GM21528 (cell line): ENCODE results near the gene ZFP42.
"Not testable (repeated sequence)": the region's sequence is repeated elsewhere in the genome, so short reads cannot be mapped to it uniquely, and the experiment has no call there.

Experiments used
- ATAC-seq: cut with Tn5 transposase; IDR thresholded peaks from one replicate; pipeline ENCODE4 v1.9.1; 2021; ENCODE audit warnings: mild to moderate bottlenecking, moderate library complexity; ENCODE audit not compliant: unreplicated experiment, low FRiP score

The ZFP42 gene

DNA sequence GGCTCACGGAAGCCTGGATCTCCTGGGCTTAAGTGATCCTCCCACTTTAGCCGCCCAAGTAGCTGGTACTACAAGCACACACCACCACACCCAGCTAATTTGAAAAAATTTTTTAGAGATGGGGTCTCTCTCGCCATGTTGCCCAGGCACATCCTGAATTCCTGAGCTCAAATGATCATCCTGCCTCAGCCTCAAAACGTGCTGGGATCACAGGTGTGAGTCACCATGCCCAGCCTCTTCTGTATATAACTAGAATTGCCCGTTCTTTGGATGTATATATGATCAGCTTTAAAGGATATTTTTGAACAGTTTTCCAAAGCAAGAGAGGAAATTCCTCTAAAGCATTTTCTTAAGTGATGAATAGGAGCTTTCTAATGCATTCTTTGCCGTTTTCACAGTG, 22.7 kb downstream of the ZFP42 start:
- no peak for ATAC-seq

DNA sequence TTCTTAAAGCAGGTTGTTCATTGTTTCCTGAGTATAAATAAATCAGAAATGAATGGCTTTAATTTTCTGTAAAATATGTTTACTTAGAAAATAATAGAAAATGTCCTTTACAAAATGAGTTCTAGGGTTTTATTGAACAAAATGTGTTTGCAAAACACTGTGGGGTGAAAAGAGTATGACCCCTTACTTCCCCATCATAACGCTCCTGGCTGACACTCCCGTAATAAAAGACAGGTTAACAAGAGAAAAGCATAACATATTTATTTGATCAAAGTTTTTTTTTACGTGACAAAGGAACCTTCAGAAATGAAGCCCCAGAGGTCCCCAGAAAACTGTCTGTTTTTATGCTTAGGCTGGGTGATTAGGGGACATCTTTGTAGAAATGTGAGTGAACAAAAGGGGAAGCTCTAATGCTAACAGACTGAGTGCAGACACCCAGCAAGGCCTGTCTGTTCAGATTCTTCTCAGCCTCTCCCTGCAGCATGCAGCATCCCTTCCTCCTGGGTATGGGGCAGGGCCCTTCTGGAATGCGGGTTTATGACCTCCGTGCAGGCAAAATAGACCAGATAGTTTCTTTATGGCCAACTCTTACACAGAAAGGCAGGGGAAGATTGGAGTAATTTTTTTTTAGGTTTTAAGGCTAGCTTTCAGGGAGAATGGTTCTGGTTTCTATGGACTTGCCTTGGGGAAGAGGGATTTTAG, 26.1 kb downstream of the ZFP42 start:
- ATAC-seq, result no peak

DNA sequence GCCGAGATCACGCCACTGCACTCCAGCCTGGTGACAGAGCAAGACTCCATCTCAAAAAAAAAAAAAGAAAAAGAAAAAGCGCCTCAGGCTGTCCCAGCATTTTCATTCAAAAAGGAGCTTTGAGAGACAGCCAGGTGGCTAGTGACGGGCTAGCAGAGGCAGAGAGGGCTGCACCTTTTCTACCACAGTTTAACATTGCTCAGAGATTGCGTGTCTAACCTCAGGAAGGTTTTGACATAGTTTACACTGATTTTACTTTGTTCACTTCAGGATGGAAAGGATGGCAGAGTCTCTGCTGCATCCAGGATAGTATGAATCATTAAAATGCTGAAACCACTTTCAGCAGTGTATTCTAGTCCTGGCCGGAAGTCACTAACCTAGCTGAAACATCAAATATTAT, 28.1 kb downstream of the ZFP42 start:
- ATAC-seq, result no peak

DNA sequence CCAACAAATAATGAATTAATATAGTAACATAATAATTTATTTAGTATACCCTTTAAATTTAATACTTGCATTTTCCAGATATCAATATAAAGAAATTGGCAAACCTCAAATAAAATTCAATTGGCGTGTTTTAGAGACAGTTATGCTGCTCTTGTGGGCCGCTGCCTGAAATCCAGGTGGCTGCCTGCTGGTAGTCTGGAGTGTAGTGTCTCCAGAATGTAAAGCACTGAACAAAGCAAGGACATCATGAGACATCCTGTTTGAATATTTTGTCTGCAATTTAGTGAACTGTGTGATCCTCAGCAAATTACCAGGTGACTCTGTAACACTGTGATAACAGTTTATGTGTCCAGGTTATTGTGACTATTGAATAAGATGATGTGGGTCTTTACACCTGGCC, 29.9 kb downstream of the ZFP42 start:
- no peak for ATAC-seq

DNA sequence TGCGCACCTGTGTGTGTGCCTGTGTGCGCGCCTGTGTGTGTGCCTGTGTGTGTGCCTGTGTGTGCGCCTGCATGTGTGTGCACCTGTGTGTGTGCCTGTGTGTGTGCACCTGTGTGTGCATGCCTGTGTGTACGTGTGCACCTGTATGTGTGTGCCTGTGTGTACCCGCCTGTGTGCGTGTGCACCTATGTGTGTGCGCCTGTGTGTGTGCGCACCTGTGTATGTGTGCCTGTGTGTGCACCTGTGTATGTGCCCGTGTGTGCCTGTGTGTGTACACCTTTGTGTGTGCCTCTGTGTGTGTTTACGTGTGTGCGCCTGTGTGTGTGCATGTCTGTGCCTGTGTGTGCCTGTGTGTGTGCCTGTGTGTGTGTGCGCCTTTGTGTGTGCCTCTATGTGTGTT, 33.5 kb downstream of the ZFP42 start:
- ATAC-seq, result no peak

DNA sequence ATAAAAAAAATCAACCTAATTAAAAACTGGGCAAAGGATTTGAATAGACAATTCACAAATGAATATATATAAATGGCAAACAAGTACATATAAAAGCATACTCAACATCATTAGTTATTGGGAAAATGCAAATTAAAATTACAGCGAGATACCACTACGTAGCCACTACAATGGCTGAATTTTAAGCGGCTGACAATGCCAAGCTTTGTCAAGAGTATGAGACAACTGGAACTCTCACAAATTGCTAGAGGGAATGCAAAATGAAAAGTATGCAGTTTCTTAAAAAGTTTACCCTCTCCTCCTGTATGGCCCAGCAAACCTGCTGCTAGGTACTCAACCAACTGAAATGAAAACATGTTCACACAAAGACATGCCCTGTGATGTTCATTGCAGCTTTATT, 34.8 kb downstream of the ZFP42 start:
- no peak for ATAC-seq

DNA sequence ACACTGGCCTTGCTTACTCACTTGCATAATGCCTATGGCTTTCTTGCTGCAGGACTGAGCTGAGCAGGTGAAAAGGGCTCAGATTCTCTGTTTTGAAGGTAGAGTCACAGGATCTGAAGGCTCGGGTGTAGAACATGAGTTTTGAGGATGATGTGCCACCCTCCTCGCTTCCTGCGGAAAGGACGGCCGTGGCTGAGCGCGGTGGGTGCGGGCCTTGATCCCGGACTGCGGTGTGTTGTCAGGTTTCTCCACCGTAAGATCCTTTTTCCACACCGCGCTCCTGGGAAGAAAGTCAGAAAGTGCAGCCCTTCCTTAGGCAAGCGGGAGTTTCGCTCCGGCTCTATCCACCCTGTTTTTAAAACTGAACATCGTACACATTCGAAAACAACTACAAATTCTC, 36.2 kb downstream of the ZFP42 start:
- ATAC-seq, result no peak

DNA sequence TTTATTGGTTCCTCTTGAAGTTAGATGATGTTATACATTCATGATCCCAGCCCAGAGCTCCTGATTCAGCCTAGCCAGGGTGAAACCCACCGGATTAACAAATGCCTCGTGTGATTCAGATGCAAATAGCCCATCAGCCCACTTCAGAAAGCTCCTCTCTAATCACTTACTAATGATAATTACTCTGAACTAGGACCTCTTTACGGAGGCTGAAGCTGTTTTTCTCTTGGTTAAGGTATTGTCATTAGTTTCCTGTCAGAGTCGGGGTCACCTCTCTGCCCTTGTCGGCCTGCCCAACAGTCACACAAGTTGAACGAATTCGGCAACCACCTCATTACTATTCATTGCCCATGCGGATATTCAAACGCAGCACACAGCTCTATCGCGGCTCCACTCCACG, 36.6 kb downstream of the ZFP42 start:
- no peak for ATAC-seq

DNA sequence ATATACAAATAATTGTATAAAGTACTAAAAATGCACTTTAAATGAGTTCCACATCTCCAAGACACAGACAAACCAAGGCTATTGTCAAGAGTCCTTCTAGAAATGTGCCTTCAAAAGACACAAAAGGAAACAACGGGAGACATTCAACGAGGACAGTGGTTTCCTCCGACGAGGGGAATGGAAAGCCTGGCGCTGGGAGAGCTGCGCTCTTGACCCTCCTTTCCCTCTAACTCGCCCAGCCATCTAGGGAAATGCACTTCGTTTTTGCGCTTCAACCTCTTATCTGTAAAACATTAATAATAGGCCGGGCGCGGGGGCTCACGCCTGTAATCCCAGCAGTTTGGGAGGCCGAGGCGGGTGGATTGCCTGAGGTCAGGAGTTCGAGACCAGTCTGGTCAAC, 37.0 kb downstream of the ZFP42 start:
- no peak for ATAC-seq

DNA sequence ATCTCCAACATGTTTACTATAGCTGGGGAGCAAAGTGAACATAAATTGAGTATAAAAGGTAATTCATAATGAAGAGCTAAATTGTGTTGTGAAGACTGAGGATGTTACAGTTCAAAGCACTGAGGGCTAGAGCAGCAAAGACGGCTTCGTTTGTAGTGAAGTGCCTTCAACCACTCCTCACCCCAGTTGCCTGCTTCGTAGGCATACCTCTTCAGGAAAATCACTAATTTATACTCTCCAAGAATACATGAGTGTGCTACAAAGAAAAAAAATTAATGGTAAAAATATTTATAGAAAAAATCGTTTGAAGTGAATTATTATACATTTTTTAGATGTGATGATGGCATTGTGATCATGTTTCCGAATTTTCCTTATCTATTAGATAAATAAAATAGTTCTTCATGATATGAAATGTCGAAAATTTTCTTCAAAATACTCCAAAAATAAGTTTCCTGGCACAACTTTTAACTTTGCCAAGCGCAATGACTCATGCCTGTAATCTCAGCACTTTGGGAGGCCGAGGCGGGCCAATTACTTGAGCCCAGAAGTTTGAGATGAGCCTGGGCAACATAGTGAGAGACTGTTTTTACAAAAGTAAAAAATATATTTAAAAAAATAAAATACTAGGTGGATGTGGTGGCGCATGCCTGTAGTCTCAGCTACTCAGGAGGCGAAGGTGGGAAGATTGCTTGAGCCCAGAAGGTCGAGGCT, 41.6 kb downstream of the ZFP42 start:
- ATAC-seq, result no peak

DNA sequence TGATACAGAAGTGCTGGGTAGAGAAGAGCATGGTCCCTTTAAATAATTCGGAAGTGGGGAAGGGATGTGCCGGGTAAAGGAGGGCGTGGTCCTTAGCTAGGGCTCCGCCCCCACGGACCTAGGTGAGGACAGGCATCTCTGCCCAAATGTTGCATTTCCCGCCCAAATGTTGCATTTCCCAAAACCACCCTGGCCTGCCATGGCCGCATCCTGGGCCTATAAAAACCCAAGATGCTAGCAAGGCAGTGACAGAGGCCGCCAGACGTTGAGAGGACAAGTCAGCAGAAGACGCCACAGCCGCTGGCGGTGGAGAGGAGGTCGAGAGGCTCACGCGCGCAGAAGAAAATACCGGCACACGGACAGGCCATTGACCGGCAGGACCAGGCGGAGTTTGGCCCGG, 46.1 kb downstream of the ZFP42 start:
- no peak for ATAC-seq

DNA sequence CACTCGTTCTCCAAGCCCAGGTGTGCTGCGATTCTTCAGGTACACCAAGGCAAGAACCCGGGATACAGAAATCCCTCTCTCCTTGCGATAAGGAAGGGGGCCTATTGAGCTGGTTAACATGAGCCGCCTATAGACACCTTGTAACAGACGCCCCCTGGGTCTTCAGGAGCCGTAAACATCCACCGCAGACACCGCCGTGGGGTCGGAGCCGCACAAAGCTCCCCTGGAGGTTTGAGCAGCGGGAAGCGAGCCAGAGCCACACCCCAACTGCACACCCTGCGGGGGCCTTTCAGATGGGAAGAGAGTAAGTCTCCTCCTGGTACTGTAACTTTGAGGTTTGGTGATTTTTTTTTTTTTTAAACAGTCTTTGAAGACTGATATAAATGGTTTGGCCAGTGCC, 46.6 kb downstream of the ZFP42 start:
- ATAC-seq, result no peak

DNA sequence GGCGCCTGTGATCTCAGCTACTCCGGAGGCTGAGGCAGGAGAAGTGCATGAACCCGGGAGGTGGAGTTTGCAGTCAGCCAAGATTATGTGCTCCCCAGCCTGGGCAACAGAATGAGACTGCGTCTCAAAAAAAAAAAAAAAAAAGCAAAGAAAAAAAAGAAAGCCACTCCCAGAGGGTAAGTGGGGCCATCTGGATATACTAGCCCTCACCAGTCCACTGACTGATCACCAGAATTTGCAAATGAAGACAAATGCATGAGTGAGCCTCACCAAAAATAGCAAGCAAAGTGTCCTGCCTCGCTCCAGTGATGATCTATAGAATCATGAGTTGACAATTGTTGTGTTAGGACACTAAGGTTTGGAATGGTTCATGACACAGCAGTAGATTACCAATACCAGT, 47.6 kb downstream of the ZFP42 start:
- no peak for ATAC-seq

DNA sequence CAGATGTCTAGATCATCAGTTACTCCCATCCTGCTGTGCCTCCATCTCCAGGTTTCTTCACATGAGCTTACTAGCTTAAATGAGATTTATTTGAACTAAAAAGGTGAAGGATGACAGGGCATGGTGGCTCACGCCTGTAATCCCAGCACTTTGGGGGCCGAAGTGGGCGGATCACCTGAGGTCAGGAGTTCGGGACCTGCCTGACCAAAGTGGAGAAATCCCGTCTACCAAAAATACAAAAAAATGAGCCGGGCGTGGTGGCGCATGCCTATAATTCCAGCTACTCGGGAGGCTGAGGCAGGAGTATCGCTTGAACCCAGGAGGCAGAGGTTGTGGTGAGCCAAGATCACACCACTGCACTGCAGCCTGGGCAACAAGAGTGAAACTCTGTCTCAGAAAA, 49.9 kb downstream of the ZFP42 start:
- not testable (repeated sequence) for ATAC-seq

DNA sequence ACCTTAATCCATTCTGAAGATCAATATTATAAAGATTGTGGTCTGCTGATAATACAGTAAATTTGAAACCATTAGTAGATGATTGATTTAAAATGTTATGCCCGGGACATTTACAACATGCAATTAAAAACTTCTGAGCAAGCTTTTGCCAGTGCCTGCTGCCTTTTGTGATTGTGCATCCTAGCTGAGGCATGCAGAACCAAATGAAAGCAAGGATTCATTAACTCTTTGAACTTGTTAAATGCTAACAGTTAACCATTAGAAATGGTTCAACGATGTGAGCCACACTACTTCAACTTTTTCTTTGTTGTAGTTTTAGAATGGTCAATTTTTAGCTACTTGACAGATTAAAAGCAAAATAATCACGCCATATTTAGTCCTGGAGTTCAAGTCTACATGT, 51.1 kb downstream of the ZFP42 start:
- no peak for ATAC-seq

DNA sequence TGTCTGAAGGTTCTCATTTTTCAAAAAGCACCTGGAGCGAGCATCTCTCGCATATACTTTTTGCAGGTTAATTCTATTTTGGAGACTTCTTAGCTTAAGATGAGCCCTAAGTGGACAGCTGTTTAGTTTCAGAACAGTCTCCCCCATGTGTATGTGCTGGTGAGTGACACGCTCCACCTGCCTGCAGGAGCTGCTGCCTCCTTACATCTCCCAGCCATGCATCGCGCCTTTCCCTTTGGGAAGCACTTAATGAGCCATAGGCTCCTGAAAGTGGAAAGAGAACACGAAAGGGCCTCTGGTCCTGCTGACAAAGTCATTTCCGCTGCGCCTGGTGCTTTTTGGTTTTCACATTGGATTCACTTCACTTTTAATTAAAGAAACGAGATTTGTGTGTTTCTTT, 57.7 kb downstream of the ZFP42 start:
- ATAC-seq, result no peak
